Activated naive CD4-positive, alpha-beta T cell treated with anti-CD3 and anti-CD28 coated beads, Interleukin-2, amount 50 U/mL, for 72 hours (primary cell): ENCODE data around the gene TMEM171. TPM values are rescaled to one million over a fixed set of nuclear protein-coding genes. Genes with fewer than 3 reads are reported as not detected.
A peak's percentile ranks its signal among the peaks of the same experiment; 100 is the strongest.

Source experiments
- ATAC-seq, 2 donors: fragments of 150-1000 bp; cut with Tn5 transposase; 2 replicates each; pipeline ENCODE4 v1.10.0; 2021; ENCODE audit warnings: mild to moderate bottlenecking in 2 of 2, moderate library complexity in 2 of 2
- DNase-seq, 2 donors: peaks; one replicate each; pipeline ENCODE4 v3.0.0; 2021 to 2022; ENCODE audit warnings: low spot score in 2 of 2
- H3K27ac Mint-ChIP-seq, 2 donors: one replicate each; pipeline ENCODE4 v1.8.0; 2022; ENCODE audit warnings: mild to moderate bottlenecking in 2 of 2, mixed read lengths in 2 of 2
- H3K36me3 Mint-ChIP-seq, 2 donors: one replicate each; pipeline ENCODE4 v1.8.0; 2022; ENCODE audit warnings: mixed read lengths in 2 of 2
- H3K9me3 Mint-ChIP-seq, 2 donors: one replicate each; pipeline ENCODE4 v1.8.0; 2022; ENCODE audit warnings: mixed read lengths in 2 of 2
- total RNA-seq, 2 donors: library from RNA; stranded (reverse); gene quantifications; one replicate each; pipeline ENCODE4 v1.2.3, GENCODE V29; 2022

TMEM171 gene
- total RNA-seq, 2 donors from 2014 or later = not detected

DNA sequence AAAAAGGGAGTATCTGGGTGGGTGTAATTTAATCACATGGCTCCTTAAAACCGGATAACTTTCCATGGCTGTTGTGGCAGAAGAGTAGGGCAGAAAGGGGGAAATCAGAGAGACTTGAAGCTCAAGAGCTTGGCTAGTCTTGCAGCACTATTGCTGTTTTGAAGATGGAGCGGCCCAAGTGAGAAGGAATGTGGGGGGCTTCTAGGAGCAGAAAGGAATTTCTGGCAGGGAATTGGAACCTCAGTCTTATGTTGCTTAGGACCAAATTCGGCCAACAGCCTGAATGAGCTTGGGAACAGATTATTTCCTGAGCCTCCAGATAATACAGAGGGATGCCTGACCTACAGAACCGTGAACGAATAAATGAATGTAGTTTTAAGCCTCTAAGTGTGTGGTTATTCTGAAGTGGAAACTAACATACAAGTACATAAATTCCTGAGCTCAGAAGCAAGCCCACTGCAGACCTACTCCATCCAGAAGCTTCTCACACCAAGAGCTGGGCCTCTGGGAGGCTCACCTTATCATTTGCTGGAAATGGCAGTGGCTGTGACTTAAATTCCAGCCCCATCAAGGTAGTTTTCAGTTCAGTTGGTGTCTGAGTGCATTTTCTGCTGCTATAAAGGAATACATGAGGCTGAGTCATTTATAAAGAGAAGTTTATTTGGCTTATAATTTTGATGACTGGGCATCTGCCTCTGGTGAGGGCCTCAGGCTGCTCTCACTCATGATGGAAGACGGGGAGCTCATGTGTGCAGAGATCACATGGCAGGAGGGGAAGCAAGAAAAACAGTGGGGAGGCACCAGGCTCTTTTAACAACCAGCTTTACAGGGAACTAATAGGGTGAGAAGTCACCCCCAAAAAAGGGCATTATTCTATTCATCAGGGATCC, 37.3 kb downstream of the TMEM171 start:
- Mint-ChIP-seq H3K9me3 (no peaks in the 10 kb centered on the region), H3K36me3 (no peaks in the 10 kb centered on the region), H3K27ac (no peak overlapping the region)
- DNase-seq (no peak), ATAC-seq (no peak)

DNA sequence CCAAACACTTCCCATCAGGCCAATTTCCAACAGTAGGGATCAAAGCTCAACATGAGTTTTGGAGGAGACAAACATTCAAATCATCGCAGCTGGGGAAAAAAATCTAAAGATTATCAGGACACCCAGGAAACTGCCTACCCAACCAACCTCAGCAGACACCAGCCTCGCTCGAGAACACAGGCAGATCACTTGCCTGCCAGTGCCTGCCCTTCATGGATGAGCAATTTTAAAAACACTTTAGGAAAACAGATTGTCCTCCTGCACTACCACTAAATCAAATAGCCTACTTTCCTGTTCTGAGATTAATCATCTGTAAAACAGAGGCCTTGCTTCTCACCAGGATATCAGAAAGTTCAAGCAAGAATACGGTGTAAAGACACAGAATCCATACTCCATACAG, 37.9 kb downstream of the TMEM171 start:
- no peaks in the 10 kb centered on the region for H3K9me3 Mint-ChIP-seq
- H3K36me3 Mint-ChIP-seq = no peaks in the 10 kb centered on the region
- no peak for ATAC-seq
- no peak for DNase-seq
- H3K27ac Mint-ChIP-seq = no peak overlapping the region

DNA sequence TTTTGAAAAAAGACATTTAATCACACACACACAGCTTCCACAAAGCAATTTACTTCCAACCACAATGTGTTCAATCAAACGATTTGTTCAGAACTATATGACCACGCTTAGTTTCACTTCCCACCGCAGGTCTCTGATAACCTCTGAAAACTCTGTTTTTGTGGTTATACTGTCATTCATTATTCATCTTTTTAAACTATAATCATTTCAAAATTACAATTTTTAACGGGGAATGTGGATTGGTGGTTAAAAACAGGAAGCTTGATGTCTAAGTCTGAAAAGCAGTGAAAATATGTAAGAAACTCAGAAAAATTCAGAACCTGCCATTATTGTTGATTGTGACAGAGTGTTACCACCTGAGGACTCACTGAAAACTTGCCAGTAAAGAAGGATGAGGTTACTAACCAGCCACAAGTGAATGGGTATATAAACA, 39.9 kb downstream of the TMEM171 start:
- Mint-ChIP-seq H3K9me3 (no peaks in the 10 kb centered on the region), H3K27ac (peak overlapping the region; percentile 5 to 58), H3K36me3 (no peaks in the 10 kb centered on the region)
- DNase-seq (peak in 1 of 2 donors; percentile 68), ATAC-seq (peak; percentile 94 to 97)

DNA sequence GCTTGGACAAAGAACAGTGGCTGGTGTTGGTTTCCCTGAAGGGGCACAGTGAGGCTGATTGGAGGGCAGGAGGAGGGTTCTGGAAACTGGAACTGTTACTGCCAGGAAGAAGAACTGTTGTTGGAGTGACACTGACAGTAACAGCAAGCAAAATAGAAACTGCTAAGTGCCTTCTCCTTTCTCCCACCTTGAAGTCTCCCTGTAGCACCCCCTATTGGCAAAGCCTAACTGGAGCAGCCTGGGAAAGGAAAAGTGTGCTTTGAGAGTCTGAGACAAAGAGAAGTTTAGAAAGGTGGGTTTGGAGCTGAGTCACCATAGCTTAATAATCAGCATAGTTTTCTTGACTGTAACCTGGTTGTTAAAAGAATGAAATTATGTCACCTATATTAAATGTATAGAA, 50.1 kb downstream of the TMEM171 start:
- no peaks in the 10 kb centered on the region for H3K9me3 Mint-ChIP-seq
- ATAC-seq = peak in 1 of 2 donors; percentile 35
- no peak overlapping the region for H3K27ac Mint-ChIP-seq
- DNase-seq = peak in 1 of 2 donors; percentile 18
- peaks cover 0 to 5% of the 10 kb centered on the region in 2 donors for H3K36me3 Mint-ChIP-seq

DNA sequence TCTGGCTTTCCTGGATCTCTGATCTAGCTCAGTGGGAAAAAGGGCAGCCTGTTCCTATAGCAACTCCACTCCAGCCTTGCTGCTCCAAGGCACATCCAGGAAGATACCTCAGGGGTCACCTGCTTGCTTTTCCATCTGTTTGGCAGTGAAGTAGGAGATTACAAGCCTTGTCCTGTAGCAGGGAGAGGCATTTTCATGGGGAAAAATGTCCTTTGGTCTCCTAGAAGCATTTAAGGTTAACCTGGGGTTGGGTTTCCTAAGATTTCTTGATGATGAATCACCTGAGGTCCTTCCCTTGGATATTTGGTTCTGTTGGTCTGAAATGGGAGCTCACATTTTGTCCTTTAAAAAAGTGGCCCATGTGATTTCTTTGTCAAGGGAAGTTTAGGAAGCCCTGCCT, 51.1 kb downstream of the TMEM171 start:
- H3K27ac Mint-ChIP-seq = no peak overlapping the region
- ATAC-seq (no peak), DNase-seq (no peak)

DNA sequence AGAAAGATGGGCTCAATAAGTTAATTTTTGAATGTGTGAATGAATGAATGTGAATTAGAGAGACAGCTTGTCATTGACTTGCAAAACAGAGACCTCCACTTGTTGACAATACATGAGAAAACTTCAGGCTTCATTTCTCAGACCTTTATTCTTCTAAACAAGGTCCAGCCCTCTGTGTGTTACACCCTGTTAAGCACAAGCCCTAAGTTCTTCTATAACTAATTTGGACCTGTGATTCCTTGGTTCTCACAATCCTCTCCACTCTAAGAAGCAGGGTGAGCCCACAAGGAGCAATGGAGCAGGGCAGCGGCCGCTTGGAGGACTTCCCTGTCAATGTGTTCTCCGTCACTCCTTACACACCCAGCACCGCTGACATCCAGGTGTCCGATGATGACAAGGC, 52.6 kb downstream of the TMEM171 start, which contains the start of gene TMEM174:
Gene TMEM174 (plus strand): TSS at position 243 of the 400 bp plus-strand sequence. CDS start 51 bp downstream, at position 294.
- DNase-seq = no peak
- Mint-ChIP-seq H3K27ac (no peak within 1 kb of the TSS), H3K9me3 (no peaks in the 10 kb centered on the region), H3K36me3 (peaks cover 0 to 7% of the 10 kb centered on the region in 2 donors)
- no peak for ATAC-seq

More for the DNA sequence above, 51.1 kb downstream of the TMEM171 start:
- Mint-ChIP-seq H3K36me3 (peaks cover 0 to 5% of the 10 kb centered on the region in 2 donors), H3K9me3 (no peaks in the 10 kb centered on the region)

DNA sequence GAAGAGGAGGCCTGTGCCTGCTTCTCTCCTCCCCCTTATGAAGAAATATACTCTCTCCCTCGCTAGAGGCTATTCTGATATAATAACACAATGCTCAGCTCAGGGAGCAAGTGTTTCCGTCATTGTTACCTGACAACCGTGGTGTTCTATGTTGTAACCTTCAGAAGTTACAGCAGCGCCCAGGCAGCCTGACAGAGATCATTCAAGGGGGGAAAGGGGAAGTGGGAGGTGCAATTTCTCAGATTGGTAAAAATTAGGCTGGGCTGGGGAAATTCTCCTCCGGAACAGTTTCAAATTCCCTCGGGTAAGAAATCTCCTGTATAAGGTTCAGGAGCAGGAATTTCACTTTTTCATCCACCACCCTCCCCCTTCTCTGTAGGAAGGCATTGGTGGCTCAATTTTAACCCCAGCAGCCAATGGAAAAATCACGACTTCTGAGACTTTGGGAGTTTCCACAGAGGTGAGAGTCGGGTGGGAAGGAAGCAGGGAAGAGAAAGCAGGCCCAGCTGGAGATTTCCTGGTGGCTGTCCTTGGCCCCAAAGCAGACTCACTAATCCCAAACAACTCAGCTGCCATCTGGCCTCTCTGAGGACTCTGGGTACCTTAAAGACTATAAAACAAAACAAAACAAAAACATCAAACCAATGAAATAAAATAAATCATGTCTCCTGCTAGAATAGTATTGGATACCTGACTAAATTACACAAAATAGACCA, 53.9 kb downstream of the TMEM171 start:
- ATAC-seq = no peak
- Mint-ChIP-seq H3K9me3 (no peaks in the 10 kb centered on the region), H3K27ac (no peak overlapping the region), H3K36me3 (peaks cover 0 to 11% of the 10 kb centered on the region in 2 donors)
- DNase-seq = no peak

DNA sequence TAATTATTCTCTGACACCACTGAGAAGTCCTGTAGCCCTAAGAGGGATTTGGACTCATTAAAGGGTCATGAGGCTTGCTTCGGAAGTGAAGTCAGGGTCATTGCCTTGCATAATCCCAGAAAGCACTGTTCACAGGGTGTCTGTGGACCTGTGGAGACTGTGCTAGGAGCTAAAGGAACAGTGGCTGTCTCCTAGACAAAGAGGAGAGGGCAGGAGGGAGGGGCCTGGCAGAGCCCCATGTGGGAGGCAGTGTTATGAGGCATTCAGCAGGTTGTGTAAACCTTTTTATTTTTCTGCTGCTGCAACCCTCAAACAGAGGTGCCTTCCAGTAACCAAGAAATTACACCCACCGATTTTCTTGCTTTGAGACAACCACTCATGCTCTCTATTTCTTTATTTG, 55.9 kb downstream of the TMEM171 start:
- ATAC-seq (no peak), DNase-seq (no peak)
- no peak overlapping the region for H3K27ac Mint-ChIP-seq
- no peaks in the 10 kb centered on the region for H3K9me3 Mint-ChIP-seq
- peaks cover 0 to 11% of the 10 kb centered on the region in 2 donors for H3K36me3 Mint-ChIP-seq

DNA sequence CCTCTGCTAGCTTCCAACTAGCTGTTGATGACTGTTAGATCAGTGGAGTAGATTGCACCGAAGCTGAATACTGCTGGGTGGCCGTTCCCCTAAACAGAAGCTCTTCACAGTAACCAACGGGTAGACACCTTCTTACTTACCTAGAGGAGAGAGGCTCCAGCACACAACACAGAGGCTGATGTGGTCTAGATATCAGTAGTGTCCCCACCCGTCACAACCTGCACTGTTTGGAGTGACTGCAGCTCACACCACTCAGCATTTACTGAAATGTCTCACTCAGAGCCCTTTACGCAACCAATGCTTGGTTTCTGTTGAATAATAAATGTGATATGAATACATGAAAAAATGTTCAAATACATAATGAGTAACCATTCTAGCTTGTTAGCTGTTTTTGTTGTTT, 57.9 kb downstream of the TMEM171 start:
- Mint-ChIP-seq H3K27ac (no peak overlapping the region), H3K9me3 (no peaks in the 10 kb centered on the region), H3K36me3 (peaks cover 0 to 14% of the 10 kb centered on the region in 2 donors)
- no peak for DNase-seq
- peak in 1 of 2 donors; percentile 40 for ATAC-seq

DNA sequence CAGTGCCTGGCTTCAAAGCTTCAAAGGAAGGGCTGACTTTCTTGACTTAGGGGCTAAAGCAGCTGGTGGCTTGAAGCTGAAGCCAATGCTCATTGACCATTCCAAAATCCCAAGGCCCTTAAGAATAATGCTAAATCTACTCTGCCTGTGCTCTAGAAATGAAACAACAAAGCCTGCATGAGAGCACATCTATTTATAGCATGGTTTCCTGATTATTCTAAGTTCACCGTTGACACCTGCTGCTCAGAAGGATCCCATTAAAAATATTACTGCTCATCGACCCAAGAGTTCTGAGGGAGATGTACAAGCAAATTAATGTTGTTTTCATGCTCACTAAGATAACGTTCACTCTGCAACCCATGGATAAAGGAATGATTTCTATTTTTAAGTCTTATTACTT, 59.4 kb downstream of the TMEM171 start:
- peaks cover 5% of the 10 kb centered on the region in 2 donors for H3K9me3 Mint-ChIP-seq
- ATAC-seq (no peak), DNase-seq (no peak)
- peaks cover 8 to 15% of the 10 kb centered on the region in 2 donors for H3K36me3 Mint-ChIP-seq
- H3K27ac Mint-ChIP-seq = no peak overlapping the region

DNA sequence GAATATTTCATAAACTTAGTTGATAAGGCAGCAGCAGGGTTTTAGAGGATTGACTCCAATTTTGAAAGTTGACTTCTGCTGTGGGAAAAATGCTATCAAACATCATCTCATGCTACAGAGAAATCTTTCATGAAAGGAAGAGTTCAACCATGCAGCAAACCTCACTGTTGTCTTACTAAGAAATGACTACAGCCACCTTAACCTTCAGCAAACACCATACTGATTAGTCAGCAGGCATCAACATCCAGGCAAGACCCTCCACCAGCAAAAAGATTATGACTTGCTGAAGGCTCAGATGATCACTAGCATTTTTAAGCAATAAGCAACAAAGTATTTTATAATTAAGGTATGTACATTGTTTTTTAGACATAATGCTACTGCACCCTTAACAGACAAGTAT, 60.2 kb downstream of the TMEM171 start:
- DNase-seq = no peak
- Mint-ChIP-seq H3K36me3 (peaks cover 8 to 16% of the 10 kb centered on the region in 2 donors), H3K27ac (no peak overlapping the region), H3K9me3 (peaks cover 5 to 9% of the 10 kb centered on the region in 2 donors)
- no peak for ATAC-seq

Other genes starting within 250 kb of the TMEM171 start
- 1 to 10 TPM in 1 of 2 donors, under 1 TPM in 1; 0.39 to 1.5 TPM for gene FCHO2, start 164.5 kb upstream of the TMEM171 start, total RNA-seq
- not detected for gene TMEM174, start 52.6 kb downstream of the TMEM171 start, total RNA-seq